Measurements from ENCODE around the gene IFI6.

DNA sequence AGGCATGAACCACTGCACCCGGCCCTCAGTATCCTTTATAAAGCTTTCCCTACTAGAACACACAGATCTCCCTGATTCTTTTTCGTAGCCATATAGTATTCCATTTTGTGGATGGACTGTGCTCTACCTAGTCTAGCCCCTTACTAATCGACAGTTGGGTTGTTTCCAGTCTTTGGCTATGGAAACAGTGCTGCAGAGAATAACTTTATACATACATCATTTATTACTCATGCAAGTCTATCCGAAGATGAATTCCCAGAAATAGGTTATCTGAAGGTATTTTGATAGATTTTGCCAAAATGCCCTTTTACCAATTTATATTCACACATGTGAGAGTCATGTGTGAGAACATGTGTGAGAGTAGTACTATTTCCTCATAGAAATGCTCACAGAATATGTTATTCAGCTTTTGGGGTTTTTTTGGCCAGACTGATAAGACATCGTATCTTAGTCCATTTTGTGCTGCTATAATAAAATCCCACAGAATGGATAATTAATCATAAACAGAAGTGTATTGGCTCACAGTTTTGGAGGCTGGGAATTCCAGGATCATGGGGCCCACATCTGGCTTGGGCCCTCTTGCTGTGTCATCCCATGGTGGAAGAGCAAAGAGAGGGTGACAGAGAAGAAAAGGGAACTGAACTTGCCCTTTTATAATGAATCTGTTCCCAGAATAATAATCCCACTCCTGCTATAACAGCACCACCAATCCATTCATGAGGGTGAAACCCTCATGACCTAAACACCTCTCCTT lies 19.7 kb downstream of the IFI6 start:
- TF ChIP-seq, protein P1, sequence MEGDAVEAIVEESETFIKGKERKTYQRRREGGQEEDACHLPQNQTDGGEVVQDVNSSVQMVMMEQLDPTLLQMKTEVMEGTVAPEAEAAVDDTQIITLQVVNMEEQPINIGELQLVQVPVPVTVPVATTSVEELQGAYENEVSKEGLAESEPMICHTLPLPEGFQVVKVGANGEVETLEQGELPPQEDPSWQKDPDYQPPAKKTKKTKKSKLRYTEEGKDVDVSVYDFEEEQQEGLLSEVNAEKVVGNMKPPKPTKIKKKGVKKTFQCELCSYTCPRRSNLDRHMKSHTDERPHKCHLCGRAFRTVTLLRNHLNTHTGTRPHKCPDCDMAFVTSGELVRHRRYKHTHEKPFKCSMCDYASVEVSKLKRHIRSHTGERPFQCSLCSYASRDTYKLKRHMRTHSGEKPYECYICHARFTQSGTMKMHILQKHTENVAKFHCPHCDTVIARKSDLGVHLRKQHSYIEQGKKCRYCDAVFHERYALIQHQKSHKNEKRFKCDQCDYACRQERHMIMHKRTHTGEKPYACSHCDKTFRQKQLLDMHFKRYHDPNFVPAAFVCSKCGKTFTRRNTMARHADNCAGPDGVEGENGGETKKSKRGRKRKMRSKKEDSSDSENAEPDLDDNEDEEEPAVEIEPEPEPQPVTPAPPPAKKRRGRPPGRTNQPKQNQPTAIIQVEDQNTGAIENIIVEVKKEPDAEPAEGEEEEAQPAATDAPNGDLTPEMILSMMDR (IDR thresholded peaks at IDR 0.05; ENCODE audit: insufficient read depth, low read depth, low read length), result no peak
- no peak for TF ChIP-seq EZH2 (IDR thresholded peaks at IDR 0.05; ENCODE audit: insufficient read depth, low read length)
